AG04449 (cell line): ENCODE results near the gene PRKG1.
"Not testable (repeated sequence)": the region's sequence is repeated elsewhere in the genome, so short reads cannot be mapped to it uniquely, and the experiment has no call there.

Source experiments
- CTCF ChIA-PET: fragments of 350-600 bp; formaldehyde crosslinking; extraction: SDS; loops from one replicate; lab custom pipeline; 2021; ENCODE audit warnings: antibody characterized with exemption; lab: Yijun Ruan, JAX
- POLR2A ChIA-PET: fragments of 400-600, 350-600 bp; formaldehyde crosslinking; extraction: SDS; loops from one replicate; lab custom pipeline; 2020; ENCODE audit warnings: antibody characterized with exemption, inconsistent platforms; lab: Yijun Ruan, JAX
- DNase-seq: peaks from one replicate; pipeline ENCODE4 v3.0.0-alpha.2; 2010; ENCODE audit warnings: low read depth, low spot score
- H3K4me3 ChIP-seq: 2 replicates; pipeline ENCODE4 v1.5.1; 2011; ENCODE audit warnings: low read depth, mild to moderate bottlenecking, control low read depth, low read length
- TF ChIP-seq, protein P1 (sequence below): IDR thresholded peaks from one replicate; pipeline ENCODE4 v1.5.1; 2011; ENCODE audit warnings: mild to moderate bottlenecking, moderate library complexity, low read length, control low read depth, inconsistent platforms; ENCODE audit not compliant: insufficient read depth; ENCODE audit errors: missing control alignments

PRKG1 gene

DNA sequence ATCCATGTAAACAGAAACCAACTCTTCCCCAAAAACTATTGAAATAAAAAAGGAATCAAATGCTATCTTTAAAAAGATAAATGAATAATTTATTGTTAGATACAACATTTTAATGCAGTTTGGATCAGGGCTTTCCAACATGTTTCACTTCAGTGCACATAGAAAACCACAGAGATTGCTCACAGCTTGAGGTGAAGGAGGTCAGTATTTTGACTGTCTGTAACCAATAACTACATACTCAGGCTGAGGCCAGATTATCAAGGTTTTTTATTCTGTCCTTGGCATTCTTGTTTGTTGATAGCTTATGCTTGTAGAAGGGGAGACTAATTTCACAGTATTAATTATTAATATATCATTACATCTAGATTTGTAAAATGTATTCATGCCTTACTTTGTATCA is 195.5 kb downstream of the PRKG1 start:
- CTCF ChIA-PET: interaction anchor here (1.3 kb wide), 1 partner anchor 13 kb away, joined by 3 read pairs; no protein-coding TSS in a partner anchor
- no peak overlapping the region for H3K4me3 ChIP-seq
- no peak for DNase-seq
- TF ChIP-seq, protein P1, sequence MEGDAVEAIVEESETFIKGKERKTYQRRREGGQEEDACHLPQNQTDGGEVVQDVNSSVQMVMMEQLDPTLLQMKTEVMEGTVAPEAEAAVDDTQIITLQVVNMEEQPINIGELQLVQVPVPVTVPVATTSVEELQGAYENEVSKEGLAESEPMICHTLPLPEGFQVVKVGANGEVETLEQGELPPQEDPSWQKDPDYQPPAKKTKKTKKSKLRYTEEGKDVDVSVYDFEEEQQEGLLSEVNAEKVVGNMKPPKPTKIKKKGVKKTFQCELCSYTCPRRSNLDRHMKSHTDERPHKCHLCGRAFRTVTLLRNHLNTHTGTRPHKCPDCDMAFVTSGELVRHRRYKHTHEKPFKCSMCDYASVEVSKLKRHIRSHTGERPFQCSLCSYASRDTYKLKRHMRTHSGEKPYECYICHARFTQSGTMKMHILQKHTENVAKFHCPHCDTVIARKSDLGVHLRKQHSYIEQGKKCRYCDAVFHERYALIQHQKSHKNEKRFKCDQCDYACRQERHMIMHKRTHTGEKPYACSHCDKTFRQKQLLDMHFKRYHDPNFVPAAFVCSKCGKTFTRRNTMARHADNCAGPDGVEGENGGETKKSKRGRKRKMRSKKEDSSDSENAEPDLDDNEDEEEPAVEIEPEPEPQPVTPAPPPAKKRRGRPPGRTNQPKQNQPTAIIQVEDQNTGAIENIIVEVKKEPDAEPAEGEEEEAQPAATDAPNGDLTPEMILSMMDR: no peak
- POLR2A ChIA-PET: no interaction called here

DNA sequence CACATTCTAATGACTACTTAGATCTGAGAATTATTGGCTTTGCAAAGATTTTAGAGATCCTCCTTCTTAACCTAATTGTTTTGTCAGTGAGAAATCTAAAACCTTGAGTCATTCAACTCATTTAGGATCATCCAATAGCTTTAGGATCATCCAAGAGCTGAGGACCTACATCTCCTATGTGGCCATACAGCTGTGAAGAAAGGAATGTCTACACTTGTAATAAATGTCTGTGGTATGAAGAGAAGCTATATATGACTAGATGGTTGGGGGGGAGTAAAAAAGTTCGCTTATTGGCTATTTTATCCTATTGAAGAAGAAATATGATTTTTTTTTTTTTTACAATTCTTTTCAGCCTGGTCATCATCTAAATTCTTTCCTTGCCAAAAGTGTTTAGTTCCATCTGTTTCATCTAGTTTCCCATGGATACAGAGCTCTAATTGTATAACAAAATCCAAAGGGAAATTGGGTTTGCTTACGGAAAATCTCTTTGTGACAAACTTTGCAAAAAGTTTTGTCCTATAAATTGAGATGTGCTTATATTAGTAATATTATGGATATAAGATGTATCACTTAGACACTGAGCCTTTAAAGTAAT is 196.7 kb downstream of the PRKG1 start:
- no peak overlapping the region for H3K4me3 ChIP-seq
- no peak for DNase-seq
- CTCF ChIA-PET: interaction anchor here (1.7 kb wide), 1 partner anchor 151 kb away, joined by 4 read pairs; no protein-coding TSS in a partner anchor
- POLR2A ChIA-PET: no interaction called here
- TF ChIP-seq, protein P1: no peak

DNA sequence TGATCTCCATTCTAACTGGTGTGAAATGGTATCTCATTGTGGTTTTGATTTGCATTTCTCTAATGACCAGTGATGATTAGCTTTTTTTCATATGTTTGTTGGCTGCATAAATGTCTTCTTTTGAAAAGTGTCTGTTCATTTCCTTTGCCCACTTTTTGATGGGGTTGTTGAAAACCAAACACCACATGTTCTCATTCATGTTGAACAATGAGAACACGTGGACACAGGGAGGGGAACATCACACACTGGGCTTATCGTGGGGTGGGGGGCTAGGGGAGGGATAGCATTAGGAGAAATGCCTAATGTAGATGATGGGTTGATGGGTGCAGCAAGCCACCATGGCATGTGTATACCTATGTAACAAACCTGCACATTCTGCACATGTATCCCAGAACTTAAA is 197.8 kb downstream of the PRKG1 start:
- DNase-seq, H3K4me3 ChIP-seq: not testable (repeated sequence)
- ChIA-PET CTCF (interaction anchor here (1.2 to 1.7 kb wide), 2 partner anchors 150 to 209 kb away, joined by 4 read pairs; no protein-coding TSS in a partner anchor), POLR2A (interaction anchor here (0.7 kb wide), 1 partner anchor 16 kb away, joined by 3 read pairs; no protein-coding TSS in a partner anchor)

DNA sequence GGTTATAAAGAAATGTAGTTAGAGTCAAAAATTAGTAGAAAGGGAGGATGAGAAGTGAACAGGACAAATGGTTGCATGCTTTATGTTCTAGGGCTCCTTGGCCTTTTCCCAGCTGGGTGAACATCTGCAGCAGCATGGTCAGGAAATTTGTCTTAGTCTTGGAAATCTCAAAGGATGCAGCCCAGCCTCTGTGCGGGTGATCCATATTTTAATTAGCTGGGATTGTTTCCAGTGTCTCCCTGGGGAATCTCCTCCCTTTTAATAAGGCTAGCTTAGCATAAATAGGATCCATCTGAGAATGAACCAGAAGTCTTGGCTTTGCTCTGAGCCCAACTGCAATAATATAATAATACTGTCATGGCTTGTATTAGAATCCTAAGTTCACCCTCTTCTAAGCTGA is 198.3 kb downstream of the PRKG1 start:
- no peak for DNase-seq
- ChIA-PET CTCF (interaction anchor here (1.2 kb wide), 1 partner anchor 210 kb away, joined by 4 read pairs; no protein-coding TSS in a partner anchor), POLR2A (interaction anchor here (0.7 kb wide), 1 partner anchor 15 kb away, joined by 3 read pairs; no protein-coding TSS in a partner anchor)
- no peak overlapping the region for H3K4me3 ChIP-seq
- TF ChIP-seq, protein P1: no peak

DNA sequence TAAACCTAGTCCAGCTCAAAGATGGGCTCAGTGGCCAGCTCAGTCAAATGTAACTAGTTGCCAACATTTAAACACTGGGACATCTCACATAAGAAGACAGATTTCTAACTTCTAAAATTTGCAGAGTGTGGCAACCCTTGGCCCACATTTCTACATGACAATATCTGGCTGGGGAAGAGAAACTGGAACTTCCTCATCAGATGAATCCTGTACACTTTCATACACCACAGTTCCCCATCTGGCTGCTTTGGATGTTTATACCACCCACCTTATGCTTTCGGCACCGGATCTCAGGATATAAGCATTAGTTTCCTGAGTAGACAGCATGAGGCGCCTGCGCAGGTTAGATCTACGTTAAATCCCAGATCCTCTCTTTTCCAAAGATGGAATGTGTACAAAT is 199.3 kb downstream of the PRKG1 start:
- POLR2A ChIA-PET: no interaction called here
- CTCF ChIA-PET: no interaction called here
- no peak for DNase-seq
- TF ChIP-seq, protein P1: no peak
- H3K4me3 ChIP-seq: no peak overlapping the region

DNA sequence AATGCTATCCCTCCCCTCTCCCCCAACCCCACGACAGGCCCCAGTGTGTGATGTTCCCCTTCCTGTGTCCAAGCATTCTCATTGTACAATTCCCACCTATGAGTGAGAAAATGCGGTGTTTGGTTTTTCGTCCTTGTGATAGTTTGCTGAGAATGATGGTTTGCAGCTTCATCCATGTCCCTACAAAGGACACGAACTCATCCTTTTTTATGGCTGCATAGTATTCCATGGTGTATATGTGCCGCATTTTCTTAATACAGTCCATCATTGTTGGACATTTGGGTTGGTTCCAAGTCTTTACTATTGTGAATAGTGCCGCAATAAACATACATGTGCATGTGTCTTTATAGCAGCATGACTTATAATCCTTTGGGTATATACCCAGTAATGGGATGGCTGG is 201.8 kb downstream of the PRKG1 start:
- POLR2A ChIA-PET, H3K4me3 ChIP-seq, CTCF ChIA-PET, DNase-seq: not testable (repeated sequence)

DNA sequence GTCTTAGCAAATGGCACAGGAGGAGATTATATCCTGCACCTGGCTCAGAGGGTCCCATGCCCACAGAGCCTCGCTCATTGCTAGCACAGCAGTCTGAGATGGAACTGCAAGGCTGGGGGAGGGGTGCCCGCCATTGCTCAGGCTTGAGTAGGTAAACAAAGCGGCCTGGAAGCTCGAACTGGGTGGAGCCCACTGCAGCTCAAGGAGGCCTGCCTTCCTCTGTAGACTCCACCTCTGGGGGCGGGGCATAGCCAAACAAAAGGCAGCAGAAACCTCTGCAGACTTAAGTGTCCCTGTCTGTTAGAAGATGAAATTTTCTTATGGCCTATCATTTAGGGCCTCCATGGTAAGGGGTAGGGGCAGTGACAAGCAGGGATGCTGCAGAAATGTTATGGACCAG is 207.1 kb downstream of the PRKG1 start:
- CTCF ChIA-PET, POLR2A ChIA-PET, DNase-seq, H3K4me3 ChIP-seq: not testable (repeated sequence)

DNA sequence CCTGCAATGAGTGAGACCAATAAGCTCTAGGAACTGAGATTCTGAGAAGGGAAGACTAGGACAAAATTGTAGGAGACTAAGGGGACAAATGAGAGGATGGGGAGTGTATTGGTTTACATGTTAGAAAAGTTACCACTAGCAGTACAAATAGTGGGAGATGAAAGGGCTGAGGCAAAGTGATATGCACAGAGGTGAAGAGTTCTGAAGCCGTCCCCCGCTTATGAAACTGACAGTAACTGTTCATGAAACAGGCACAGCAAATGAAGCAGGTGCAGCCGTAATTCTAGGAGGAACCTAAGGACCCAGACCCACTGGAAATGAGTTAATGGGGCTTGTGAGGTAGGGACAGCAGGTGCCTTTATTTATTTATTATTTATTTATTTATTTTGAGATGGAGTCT is 211.3 kb downstream of the PRKG1 start:
- ChIA-PET CTCF (no interaction called here), POLR2A (interaction anchor here (0.7 kb wide), 1 partner anchor 242 kb away, joined by 3 read pairs; no protein-coding TSS in a partner anchor)
- DNase-seq: no peak
- TF ChIP-seq, protein P1: no peak
- no peak overlapping the region for H3K4me3 ChIP-seq
